ENCODE data around the gene ARHGEF10L. TPM values are rescaled to one million over a fixed set of nuclear protein-coding genes. Genes with fewer than 3 reads are reported as not detected.

The ARHGEF10L gene
- total RNA-seq, 1 donor from 2014 or later, result 75.6 TPM

GRCh38 chr1:17721444-17721843, 181.9 kb downstream of the ARHGEF10L start:
- Histone ChIP-seq H3K4me1 (no peaks in the 10 kb centered on the region), H3K9me3 (no peaks in the 10 kb centered on the region), H3K27ac (no peak overlapping the region), H3K36me3 (no peaks in the 10 kb centered on the region), H3K27me3 (no peaks in the 10 kb centered on the region), H3K4me3 (no peak overlapping the region)
- TF ChIP-seq CTCF (IDR thresholded peaks at IDR 0.05), result no peak
- TF ChIP-seq POLR2A (IDR thresholded peaks at IDR 0.05), result no peak
- no peak for TF ChIP-seq POLR2AphosphoS5 (IDR thresholded peaks at IDR 0.05; ENCODE audit: insufficient read depth in 1 of 2, low read depth in 1 of 2)
- DNase-seq (ENCODE audit: extremely low spot score in 2 of 2), result no peak
- intact Hi-C loops (cut with DNase I), result no loop called here

GRCh38 chr1:17723684-17724083, 184.2 kb downstream of the ARHGEF10L start:
- Histone ChIP-seq H3K4me3 (no peak overlapping the region), H3K27ac (no peak overlapping the region), H3K27me3 (no peaks in the 10 kb centered on the region), H3K36me3 (no peaks in the 10 kb centered on the region), H3K9me3 (no peaks in the 10 kb centered on the region), H3K4me1 (no peaks in the 10 kb centered on the region)
- TF ChIP-seq POLR2AphosphoS5 (IDR thresholded peaks at IDR 0.05; ENCODE audit: insufficient read depth in 1 of 2, low read depth in 1 of 2) (no peak), POLR2A (IDR thresholded peaks at IDR 0.05) (no peak), CTCF (IDR thresholded peaks at IDR 0.05) (no peak)
- no peak for DNase-seq (ENCODE audit: extremely low spot score in 2 of 2)
- intact Hi-C loops (cut with DNase I), result no loop called here

GRCh38 chr1:17724150-17724549, 184.7 kb downstream of the ARHGEF10L start:
- Histone ChIP-seq H3K27ac (no peak overlapping the region), H3K9me3 (no peaks in the 10 kb centered on the region), H3K4me1 (no peaks in the 10 kb centered on the region), H3K36me3 (no peaks in the 10 kb centered on the region), H3K4me3 (no peak overlapping the region), H3K27me3 (no peaks in the 10 kb centered on the region)
- intact Hi-C loops (cut with DNase I), result no loop called here
- no peak for DNase-seq (ENCODE audit: extremely low spot score in 2 of 2)
- no peak for TF ChIP-seq POLR2AphosphoS5 (IDR thresholded peaks at IDR 0.05; ENCODE audit: insufficient read depth in 1 of 2, low read depth in 1 of 2)
- no peak for TF ChIP-seq POLR2A (IDR thresholded peaks at IDR 0.05)
- no peak for TF ChIP-seq CTCF (IDR thresholded peaks at IDR 0.05)

GRCh38 chr1:17725084-17725719, 185.7 kb downstream of the ARHGEF10L start:
- Histone ChIP-seq H3K27ac (no peak overlapping the region), H3K9me3 (no peaks in the 10 kb centered on the region), H3K36me3 (no peaks in the 10 kb centered on the region), H3K4me3 (no peak overlapping the region), H3K4me1 (no peaks in the 10 kb centered on the region), H3K27me3 (no peaks in the 10 kb centered on the region)
- DNase-seq (ENCODE audit: extremely low spot score in 2 of 2), result no peak
- intact Hi-C loops (cut with DNase I), result no loop called here
- TF ChIP-seq POLR2A (IDR thresholded peaks at IDR 0.05) (no peak), POLR2AphosphoS5 (IDR thresholded peaks at IDR 0.05; ENCODE audit: insufficient read depth in 1 of 2, low read depth in 1 of 2) (no peak), CTCF (IDR thresholded peaks at IDR 0.05) (no peak)

- H3K27me3 ChIP-seq, result no peaks in the 10 kb centered on the region
- intact Hi-C loops (cut with DNase I), result no loop called here
Measured at GRCh38 chr1:17725811-17726582, 186.5 kb downstream of the ARHGEF10L start.

More at GRCh38 chr1:17725811-17726582, 186.5 kb downstream of the ARHGEF10L start:
- H3K36me3 ChIP-seq, result no peaks in the 10 kb centered on the region
- no peaks in the 10 kb centered on the region for H3K9me3 ChIP-seq
- H3K27ac ChIP-seq, result no peak overlapping the region
- no peak for DNase-seq (ENCODE audit: extremely low spot score in 2 of 2)
- no peak overlapping the region for H3K4me3 ChIP-seq
- TF ChIP-seq CTCF (IDR thresholded peaks at IDR 0.05), result no peak
- no peak for TF ChIP-seq POLR2AphosphoS5 (IDR thresholded peaks at IDR 0.05; ENCODE audit: insufficient read depth in 1 of 2, low read depth in 1 of 2)
- TF ChIP-seq POLR2A (IDR thresholded peaks at IDR 0.05), result no peak
- no peaks in the 10 kb centered on the region for H3K4me1 ChIP-seq

Data from vagina (tissue), 2 donors.